Esophagus muscularis mucosa (tissue), 4 donors: ENCODE measurements around the gene RTP5. TPM values are rescaled to one million over a fixed set of nuclear protein-coding genes. Genes with fewer than 3 reads are reported as not detected.

ENCODE experiments used
- DNase-seq: peaks from one replicate; pipeline ENCODE4 v3.0.0-alpha.2; 2017; ENCODE audit errors: extremely low spot score
- H3K27ac ChIP-seq, 4 donors: fragments of 200-600 bp; sonication (generic); replicated peaks in 1 of 4; 1 replicate in 3 of 4; 2 replicates in 1 of 4; pipeline ENCODE4 v1.5.1; 2016 to 2019; ENCODE audit warnings: mild to moderate bottlenecking in 1 of 4
- H3K27me3 ChIP-seq, 4 donors: fragments of 200-600 bp; sonication (generic); one replicate each; pipeline versions ENCODE4 v1.5.1 to v1.6.0; 2016 to 2019
- H3K36me3 ChIP-seq, 4 donors: fragments of 200-600 bp; sonication (generic); one replicate each; pipeline ENCODE4 v1.5.1; 2016 to 2019
- H3K4me1 ChIP-seq, 4 donors: fragments of 200-600 bp; sonication (generic); one replicate each; pipeline ENCODE4 v1.5.1; 2016 to 2019
- H3K4me3 ChIP-seq, 4 donors: fragments of 200-600 bp; sonication (generic); 1 replicate in 2 of 4; 2 replicates in 2 of 4; pipeline ENCODE4 v1.5.1; 2016 to 2019; ENCODE audit warnings: mild to moderate bottlenecking in 4 of 4, moderate library complexity in 1 of 4
- H3K9me3 ChIP-seq, 4 donors: fragments of 200-600 bp; sonication (generic); 1 replicate in 3 of 4; 2 replicates in 1 of 4; pipeline ENCODE4 v1.5.1; 2016 to 2019
- EP300 ChIP-seq: sonication (generic); formaldehyde crosslinking; IDR thresholded peaks from one replicate; pipeline ENCODE4 v1.6.1; 2017; ENCODE audit warnings: antibody characterized with exemption
- POLR2A ChIP-seq: fragments of 450-650 bp; IDR thresholded peaks from one replicate; pipeline ENCODE4 v1.6.1; 2017; ENCODE audit warnings: antibody characterized with exemption, moderate library complexity, mild to moderate bottlenecking, low read depth
- POLR2AphosphoS5 ChIP-seq, 2 donors: sonication (generic); formaldehyde crosslinking; IDR thresholded peaks; one replicate each; pipeline ENCODE4 v1.6.1; 2017; ENCODE audit warnings: antibody characterized with exemption in 2 of 2
- WGBS: methylation state at CpG from one replicate; pipeline ENCODE4 v1.1.5; 2018; 5-methylcytosine and 5-hydroxymethylcytosine counted together
- intact Hi-C: fragments of 100-400 bp; cut with DNase I; formaldehyde crosslinking; loops from one replicate; pipeline ENCODE4 v1.15.1; 2023
- total RNA-seq, 4 donors: library from RNA; depleted of rRNA; stranded (reverse); fragments of >200 nt; gene quantifications; one replicate each; pipeline versions ENCODE4 v1.1.0 to v1.2.1, GENCODE V29; 2016
- TF ChIP-seq, protein P1 (sequence below), 3 experiments: fragments of 200-600 bp in 2 of 3; fragments of 450-650 bp in 1 of 3; sonication (generic) in 2 of 3; IDR thresholded peaks; one replicate each; pipeline ENCODE4 v1.5.1; 2017 to 2019; ENCODE audit warnings: antibody characterized with exemption in 3 of 3, mild to moderate bottlenecking in 2 of 3, moderate library complexity in 1 of 3

RTP5 gene
- total RNA-seq, 4 donors from 2014 or later, result 0.17 TPM; not detected in 3

DNA sequence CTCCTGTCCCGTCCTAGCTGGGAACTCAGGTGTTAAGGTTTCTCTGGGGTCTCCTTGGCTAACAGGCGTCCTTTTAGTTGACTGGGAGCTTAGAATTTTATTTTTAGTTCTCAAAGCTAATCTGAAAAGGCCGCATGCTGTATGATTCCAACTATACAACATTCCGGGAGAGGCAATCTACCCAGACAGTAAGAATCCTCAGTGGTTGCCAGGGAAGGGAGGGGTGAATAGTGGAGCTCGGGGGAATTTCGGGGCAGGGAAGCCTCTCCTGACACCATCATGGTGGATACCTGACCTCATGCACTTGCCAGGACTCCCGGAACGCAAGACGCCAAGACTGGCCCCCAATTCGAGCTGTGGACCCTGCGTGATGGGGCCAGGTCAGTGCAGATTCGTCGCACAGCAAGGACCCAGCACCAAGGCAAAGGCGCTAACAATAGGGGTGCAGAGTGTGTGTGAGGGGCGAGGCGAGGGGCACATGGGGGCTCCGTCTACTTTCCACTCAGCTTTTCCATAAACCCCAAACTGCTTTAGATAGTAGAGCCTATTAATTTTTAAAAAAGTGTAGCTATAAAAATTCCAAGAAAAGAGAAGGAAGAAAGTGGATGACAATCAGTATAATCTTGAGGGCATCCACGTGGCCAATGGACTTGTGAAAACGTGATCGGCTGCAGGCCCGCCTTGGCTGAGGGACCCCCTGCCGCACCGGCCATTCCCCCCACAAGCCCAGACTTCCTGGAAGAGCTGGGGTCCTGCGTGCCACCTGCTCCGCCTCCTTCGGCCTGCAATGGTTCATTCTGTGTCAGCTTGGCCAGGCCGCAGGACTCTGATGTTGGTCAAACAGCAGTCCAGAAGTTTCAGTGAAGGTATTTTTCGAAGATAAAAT, 28.1 kb upstream of the RTP5 start:
- H3K9me3 ChIP-seq, result no peaks in the 10 kb centered on the region
- H3K27me3 ChIP-seq, result no peaks in the 10 kb centered on the region
- peak overlapping the region in 2 of 4 donors; percentile 8 to 78 for H3K27ac ChIP-seq
- peaks cover 11 to 33% (median 25%) of the 10 kb centered on the region in 4 donors for H3K4me1 ChIP-seq
- intact Hi-C loops, result no loop called here
- no peaks in the 10 kb centered on the region for H3K36me3 ChIP-seq
- H3K4me3 ChIP-seq, result no peak overlapping the region
- WGBS, result 78% methylated on average over 28 of the region's 28 CpGs
- TF ChIP-seq POLR2AphosphoS5 (IDR thresholded peaks at IDR 0.05) (no peak), POLR2A (no peak), EP300 (no peak)
- TF ChIP-seq, protein P1, sequence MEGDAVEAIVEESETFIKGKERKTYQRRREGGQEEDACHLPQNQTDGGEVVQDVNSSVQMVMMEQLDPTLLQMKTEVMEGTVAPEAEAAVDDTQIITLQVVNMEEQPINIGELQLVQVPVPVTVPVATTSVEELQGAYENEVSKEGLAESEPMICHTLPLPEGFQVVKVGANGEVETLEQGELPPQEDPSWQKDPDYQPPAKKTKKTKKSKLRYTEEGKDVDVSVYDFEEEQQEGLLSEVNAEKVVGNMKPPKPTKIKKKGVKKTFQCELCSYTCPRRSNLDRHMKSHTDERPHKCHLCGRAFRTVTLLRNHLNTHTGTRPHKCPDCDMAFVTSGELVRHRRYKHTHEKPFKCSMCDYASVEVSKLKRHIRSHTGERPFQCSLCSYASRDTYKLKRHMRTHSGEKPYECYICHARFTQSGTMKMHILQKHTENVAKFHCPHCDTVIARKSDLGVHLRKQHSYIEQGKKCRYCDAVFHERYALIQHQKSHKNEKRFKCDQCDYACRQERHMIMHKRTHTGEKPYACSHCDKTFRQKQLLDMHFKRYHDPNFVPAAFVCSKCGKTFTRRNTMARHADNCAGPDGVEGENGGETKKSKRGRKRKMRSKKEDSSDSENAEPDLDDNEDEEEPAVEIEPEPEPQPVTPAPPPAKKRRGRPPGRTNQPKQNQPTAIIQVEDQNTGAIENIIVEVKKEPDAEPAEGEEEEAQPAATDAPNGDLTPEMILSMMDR (IDR thresholded peaks at IDR 0.05), result no peak
- DNase-seq, result no peak

- peak overlapping the region in 1 of 4 donors; percentile 78 for H3K27ac ChIP-seq
- DNase-seq, result no peak
- WGBS, result 92% methylated on average over 11 of the region's 11 CpGs
Measured at GRCh38 chr2:241842067-241842415, 27.5 kb upstream of the RTP5 start.

GRCh38 chr2:241842620-241843211, 26.8 kb upstream of the RTP5 start:
- peak overlapping the region; percentile 1 to 65 (median 54) for H3K4me3 ChIP-seq

More at GRCh38 chr2:241842067-241842415, 27.5 kb upstream of the RTP5 start:
- no peak for TF ChIP-seq EP300
- TF ChIP-seq, protein P1 (IDR thresholded peaks at IDR 0.05), result no peak
- no peak for TF ChIP-seq POLR2A
- no peak for TF ChIP-seq POLR2AphosphoS5 (IDR thresholded peaks at IDR 0.05)
- H3K9me3 ChIP-seq, result no peaks in the 10 kb centered on the region
- H3K4me1 ChIP-seq, result peaks cover 11 to 35% (median 26%) of the 10 kb centered on the region in 4 donors
- H3K4me3 ChIP-seq, result no peak overlapping the region
- no peaks in the 10 kb centered on the region for H3K36me3 ChIP-seq
- intact Hi-C loops, result no loop called here
- H3K27me3 ChIP-seq, result no peaks in the 10 kb centered on the region

GRCh38 chr2:241843321-241844065, 26.0 kb upstream of the RTP5 start:
- no peaks in the 10 kb centered on the region for H3K27me3 ChIP-seq
- H3K36me3 ChIP-seq, result no peaks in the 10 kb centered on the region
- H3K4me3 ChIP-seq, result peak overlapping the region; percentile 51 to 65 (median 54)
- no peaks in the 10 kb centered on the region for H3K9me3 ChIP-seq
- intact Hi-C loops, result no loop called here
- 61% methylated on average over 37 of the region's 52 CpGs for WGBS
- H3K27ac ChIP-seq, result peak overlapping the region; percentile 63 to 78 (median 74)
- DNase-seq, result no peak
- H3K4me1 ChIP-seq, result peaks cover 11 to 35% (median 26%) of the 10 kb centered on the region in 4 donors
- TF ChIP-seq, protein P1 (IDR thresholded peaks at IDR 0.05), result no peak
- no peak for TF ChIP-seq EP300
- TF ChIP-seq POLR2A, result no peak
- TF ChIP-seq POLR2AphosphoS5 (IDR thresholded peaks at IDR 0.05), result no peak

More at GRCh38 chr2:241842620-241843211, 26.8 kb upstream of the RTP5 start:
- 77% methylated on average over 26 of the region's 29 CpGs for WGBS
- H3K9me3 ChIP-seq, result no peaks in the 10 kb centered on the region
- intact Hi-C loops, result no loop called here
- H3K27ac ChIP-seq, result peak overlapping the region; percentile 63 to 78 (median 74)
- no peaks in the 10 kb centered on the region for H3K27me3 ChIP-seq
- TF ChIP-seq POLR2AphosphoS5 (IDR thresholded peaks at IDR 0.05) (peak in 1 of 2 donors; percentile 53), POLR2A (no peak)
- H3K36me3 ChIP-seq, result no peaks in the 10 kb centered on the region
- DNase-seq, result no peak
- H3K4me1 ChIP-seq, result peaks cover 11 to 35% (median 26%) of the 10 kb centered on the region in 4 donors
